Testis (tissue), 2 donors: Measurements from ENCODE around the gene LRRTM3.

Experiments
- CTCF ChIP-seq, 3 experiments: fragments of 450-650 bp in 2 of 3; fragments of 200-600 bp in 1 of 3; sonication (generic) in 1 of 3; IDR thresholded peaks; one replicate each; pipeline ENCODE4 v1.5.1; 2016 to 2019; ENCODE audit warnings: antibody characterized with exemption in 3 of 3, mild to moderate bottlenecking in 2 of 3, moderate library complexity in 1 of 3
- POLR2A ChIP-seq: fragments of 450-650 bp; IDR thresholded peaks from one replicate; pipeline ENCODE4 v1.6.1; 2017; ENCODE audit warnings: antibody characterized with exemption, mild to moderate bottlenecking, moderate library complexity

- TF ChIP-seq CTCF (IDR thresholded peaks at IDR 0.05) (no peak), POLR2A (no peak)
These were observed 160.7 kb downstream of the LRRTM3 start for GRCh38 chr10:67086327-67087134.
